Gastroesophageal sphincter (tissue), 3 donors: ENCODE results near the gene AUTS2.

Experiments
- POLR2A ChIP-seq, 2 donors: fragments of 450-650 bp; IDR thresholded peaks; one replicate each; pipeline ENCODE4 v1.6.1; 2017; ENCODE audit warnings: antibody characterized with exemption in 2 of 2, mild to moderate bottlenecking in 2 of 2, moderate library complexity in 1 of 2
- POLR2AphosphoS5 ChIP-seq: sonication (generic); formaldehyde crosslinking; IDR thresholded peaks from one replicate; pipeline ENCODE4 v1.6.1; 2017; ENCODE audit warnings: antibody characterized with exemption
- TF ChIP-seq, protein P1 (sequence below), 4 experiments: fragments of 200-600 bp in 2 of 4; fragments of 450-650 bp in 2 of 4; sonication (generic) in 1 of 4; IDR thresholded peaks; one replicate each; pipeline ENCODE4 v1.5.1; 2017 to 2019; ENCODE audit warnings: antibody characterized with exemption in 4 of 4, mild to moderate bottlenecking in 2 of 4, moderate library complexity in 2 of 4

DNA sequence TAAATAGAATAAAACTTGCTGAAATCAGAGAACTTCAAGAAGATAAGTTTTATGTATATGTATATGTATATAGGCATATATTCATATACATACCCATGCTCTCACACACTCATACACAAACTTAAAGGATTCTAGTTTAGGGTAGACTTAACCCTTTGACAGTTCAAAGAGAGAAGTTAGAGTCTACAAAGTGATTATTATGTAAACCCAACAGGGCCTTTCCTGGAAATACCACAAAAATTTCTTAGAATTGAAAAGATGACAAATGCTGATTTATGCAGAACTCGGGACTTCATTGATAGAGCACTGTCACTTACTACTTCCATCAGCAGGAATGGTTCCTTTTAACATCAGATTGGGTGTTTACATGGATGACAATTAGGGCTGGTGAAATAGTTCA lies 763.5 kb downstream of the AUTS2 start:
- TF ChIP-seq, protein P1, sequence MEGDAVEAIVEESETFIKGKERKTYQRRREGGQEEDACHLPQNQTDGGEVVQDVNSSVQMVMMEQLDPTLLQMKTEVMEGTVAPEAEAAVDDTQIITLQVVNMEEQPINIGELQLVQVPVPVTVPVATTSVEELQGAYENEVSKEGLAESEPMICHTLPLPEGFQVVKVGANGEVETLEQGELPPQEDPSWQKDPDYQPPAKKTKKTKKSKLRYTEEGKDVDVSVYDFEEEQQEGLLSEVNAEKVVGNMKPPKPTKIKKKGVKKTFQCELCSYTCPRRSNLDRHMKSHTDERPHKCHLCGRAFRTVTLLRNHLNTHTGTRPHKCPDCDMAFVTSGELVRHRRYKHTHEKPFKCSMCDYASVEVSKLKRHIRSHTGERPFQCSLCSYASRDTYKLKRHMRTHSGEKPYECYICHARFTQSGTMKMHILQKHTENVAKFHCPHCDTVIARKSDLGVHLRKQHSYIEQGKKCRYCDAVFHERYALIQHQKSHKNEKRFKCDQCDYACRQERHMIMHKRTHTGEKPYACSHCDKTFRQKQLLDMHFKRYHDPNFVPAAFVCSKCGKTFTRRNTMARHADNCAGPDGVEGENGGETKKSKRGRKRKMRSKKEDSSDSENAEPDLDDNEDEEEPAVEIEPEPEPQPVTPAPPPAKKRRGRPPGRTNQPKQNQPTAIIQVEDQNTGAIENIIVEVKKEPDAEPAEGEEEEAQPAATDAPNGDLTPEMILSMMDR (IDR thresholded peaks at IDR 0.05): no peak
- TF ChIP-seq POLR2AphosphoS5 (no peak), POLR2A (IDR thresholded peaks at IDR 0.05) (no peak)
